NCI-H345 (cell line): ENCODE data around the gene TBC1D21.

Experiments used
- DNase-seq: peaks from one replicate; lab custom pipeline; 2025; lab: John Stamatoyannopoulos, UW

The TBC1D21 gene

DNA sequence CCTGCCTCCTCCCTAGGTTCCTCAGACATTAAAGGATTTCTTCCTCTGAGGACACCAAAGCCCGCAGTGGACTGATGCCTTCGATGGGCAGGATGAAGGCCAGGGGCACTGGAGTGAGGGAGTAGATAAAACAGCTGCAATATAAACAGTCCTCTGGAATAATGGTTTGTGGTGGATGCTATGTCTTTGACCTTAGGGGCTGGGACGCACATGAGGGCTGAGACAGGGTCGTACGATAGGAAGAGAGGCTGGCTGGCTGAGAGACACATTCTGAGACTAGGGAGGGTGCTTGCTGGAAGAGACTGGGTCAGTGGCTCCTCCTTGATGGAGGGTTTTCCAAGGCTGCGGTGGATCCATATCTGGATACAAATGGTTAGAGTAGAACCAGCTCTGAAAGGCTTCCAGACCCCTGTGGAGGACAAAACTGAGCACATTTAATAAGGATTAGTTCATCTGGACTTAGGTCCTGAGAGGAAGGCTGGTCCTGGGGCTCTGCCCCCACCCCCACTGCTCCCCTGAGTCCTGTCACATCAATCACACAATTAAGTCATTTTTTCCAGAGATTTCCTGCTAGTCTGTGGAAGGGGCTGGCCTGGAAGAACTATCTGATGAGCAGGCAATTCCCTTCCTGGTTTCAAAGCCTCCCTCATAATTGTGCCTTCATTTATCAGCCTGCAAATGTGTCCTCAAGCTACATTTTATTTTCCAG, 15.8 kb downstream of the TBC1D21 start:
- no peak for DNase-seq

DNA sequence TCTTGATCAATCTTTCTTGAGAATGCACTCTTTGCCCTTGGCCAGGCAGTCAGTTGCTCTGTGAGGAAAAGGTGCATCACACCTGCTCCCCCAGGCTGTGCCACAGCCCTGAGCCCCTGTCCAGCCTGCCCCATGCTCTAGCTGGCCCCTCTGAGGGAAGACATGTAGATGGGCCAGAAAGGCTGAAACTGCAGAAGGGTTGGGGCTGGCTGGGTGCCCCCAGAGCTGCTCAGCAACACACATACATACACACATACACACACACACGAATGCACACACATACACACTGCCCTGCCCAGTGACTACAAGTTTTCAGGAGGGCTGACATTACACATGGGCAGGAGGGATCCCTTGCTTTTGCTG, 16.4 kb downstream of the TBC1D21 start:
- no peak for DNase-seq

DNA sequence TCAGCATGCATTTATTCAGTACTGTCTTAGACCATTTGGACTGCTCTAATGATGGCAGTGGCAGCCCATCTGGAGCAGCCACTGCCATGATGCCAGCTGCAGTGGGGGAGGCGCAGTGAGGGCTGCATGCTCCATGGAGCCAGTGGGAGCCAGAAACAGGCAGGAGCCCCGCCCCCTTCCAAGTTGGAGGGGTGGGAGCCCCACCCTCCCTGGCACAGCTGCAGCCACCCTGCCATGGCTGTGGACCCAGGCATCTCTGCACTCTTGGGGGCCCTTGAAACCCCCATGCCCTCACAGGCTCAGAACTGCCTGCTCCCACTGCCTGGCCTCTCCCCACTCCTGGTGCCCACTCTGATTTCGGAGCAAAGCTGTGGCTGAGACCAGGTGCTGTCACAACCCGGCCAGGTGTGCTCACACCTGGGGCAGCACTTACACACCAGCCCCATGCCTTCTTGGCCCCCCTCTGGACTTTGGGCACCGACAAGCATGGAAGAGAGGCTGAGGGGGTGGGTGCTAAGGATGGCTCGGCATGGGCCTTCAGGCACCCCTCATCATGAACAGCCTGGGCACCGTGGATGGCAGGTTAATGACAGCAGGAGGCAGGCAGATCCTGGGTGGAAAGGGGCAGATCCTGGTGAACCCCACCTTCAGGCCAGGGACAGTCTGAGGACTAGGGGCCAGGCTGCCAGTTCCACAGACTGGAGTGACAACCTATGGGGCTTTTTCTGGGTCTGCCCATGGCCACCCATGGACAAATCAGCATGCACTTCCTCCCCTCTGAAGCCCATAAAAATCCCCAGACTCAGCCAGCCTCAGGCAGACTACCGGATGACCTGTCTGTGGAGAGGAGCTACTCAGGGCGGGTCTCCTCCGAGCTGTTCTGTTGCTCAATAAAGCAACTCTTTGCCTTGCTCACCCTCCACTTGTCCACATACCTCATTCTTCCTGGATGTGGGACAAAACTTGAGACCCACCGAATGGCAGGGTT, 18.3 kb downstream of the TBC1D21 start:
- DNase-seq: no peak

DNA sequence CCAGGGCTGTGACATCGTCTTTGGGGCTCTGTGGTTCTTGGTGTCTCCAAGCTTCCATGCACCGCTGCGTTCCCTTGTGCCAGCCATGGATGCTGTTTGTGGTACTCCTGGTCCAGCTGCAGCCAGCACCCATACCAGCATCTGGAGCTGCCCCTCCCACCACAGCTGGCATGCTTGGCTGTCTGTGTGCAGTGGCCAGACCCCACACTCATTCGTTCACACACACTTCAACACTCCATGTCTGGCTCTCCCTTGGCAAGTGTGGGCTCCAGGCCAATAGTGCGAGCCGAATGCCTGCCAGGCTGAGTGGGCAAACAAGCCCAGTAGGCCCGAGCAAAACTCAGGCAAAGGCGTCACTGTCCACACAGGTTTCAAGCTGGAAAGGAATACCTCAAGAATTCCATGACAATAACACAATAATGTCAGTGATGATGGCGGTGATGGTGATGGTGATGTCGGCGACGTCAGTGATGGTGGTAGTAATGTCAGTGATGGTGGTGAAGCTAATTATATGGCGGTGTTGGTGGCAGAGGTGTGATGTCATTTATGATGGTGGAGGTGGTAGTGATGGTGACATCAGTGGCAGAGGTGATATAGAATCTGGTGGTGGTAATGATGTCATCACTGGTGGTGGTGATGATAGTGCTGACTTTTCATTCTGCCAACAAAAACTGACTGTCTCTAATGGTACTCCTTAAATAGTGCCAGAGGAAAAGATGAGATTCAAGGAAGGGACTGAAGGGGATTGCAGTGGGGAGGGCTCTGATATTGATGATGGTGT, 19.3 kb downstream of the TBC1D21 start:
- DNase-seq: no peak

DNA sequence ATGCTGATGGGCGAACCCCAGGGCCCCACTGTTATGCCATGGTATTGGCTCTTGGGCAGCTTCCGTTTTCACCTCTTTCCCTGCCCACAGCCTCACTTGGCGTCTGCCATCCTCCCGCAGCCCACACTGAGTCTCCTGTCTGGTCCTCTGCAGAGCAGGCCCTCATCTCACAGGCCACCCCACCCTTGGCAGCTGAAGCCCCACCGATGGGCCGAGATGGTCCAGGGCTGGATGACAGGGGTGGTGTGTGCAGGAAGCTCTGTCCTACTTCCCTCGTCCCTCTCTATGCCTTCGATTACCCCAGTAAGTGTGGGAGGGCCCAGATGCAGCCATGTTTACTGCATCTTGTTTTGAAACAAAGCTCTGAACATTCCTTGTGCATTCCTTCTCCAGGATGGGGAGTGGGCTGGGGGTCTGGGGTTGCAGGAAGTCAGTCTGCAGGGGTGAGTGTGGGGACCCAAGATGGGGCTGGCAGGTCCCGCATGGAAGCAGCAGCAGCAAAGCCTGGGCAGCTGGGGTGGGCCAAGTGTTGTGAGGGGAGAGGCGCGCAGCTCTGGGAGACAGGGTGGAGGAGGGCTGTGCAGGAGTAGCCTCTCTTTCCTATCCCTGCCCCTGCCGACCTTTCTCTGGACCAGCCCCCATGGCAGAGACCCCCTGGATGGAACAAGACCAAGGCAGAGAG, 20.9 kb downstream of the TBC1D21 start:
- DNase-seq: no peak

DNA sequence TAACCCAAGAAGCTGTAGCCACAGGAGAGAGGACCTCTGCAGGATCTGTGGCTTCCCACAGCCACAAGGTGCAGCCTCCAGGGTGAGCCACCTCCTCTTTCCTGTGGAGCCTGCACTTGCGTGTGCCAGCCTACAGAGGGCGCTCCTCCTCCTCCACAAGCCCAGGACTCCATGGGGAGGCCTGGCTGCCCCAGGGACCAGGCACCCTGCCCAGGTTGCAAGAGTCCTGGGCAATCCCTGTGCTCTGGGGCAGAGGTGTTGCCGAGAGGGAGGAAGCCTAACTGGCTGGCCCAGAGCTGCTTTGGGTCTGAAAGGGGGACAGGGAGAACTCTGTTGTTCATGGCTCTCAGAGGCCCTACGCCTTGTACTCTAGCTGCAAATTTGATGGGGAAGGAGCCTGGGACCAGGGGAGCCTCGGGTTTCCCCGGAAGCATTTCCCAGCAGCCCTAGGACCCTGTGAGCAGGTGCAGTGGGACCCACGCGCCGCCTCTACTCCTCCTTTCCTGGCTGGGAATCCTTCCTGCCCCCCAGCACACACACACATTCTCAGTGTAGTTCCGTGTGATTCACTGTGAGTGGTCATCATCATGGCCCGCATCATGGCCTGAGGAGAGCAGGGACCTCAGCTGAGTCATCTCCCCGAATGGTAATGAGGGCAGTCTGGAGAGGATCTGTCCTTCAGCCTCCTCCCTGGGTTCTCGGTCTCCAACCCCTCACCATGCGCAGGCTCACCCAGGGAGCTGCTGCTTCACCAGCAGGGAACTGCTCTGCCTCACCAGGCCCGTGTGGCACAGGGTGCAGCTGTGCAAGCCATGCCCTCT, 24.3 kb downstream of the TBC1D21 start:
- no peak for DNase-seq

DNA sequence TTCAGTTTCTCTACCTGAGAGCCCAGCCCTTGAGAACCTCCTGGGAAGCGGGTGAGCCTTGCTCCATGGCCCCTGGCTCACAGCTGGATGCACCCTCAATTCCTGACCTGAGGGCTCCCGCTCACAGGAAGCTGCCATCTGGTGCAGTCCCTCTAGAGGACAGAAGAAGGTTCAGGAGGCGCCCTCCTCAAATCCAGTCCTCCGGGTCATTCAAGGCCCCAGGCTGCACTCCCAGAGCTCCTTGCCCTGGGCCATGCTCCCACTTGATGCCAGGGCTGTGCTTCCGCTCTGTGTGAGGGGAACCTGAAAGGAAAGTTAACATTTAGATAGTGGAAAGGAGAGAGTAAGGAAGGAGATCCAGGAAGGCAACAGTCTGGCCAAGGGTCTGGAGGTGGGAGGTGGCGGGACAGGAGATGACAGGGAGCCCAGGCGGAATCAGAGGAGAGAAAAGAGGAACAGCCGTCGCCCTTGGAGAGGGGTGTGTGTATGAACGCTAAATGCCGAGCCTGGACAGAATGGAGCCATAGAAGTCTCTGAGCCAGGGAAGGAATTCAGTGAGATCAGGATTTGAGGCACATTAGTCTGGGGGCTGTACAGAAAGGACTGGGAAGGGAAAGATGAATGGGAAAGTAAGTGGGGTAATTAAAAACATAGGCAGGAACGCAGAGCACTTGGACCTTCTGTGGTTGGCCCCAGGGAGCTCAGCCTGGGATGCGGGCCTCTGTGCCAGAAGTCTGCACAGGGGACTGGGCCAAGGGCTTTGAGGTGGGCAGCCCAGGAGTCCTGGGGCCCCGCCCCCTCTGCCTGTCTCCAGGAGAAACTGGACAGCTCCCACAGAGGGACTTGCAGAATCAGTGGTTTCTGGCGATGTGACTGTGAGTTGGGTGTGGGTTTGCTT, 26.1 kb downstream of the TBC1D21 start:
- DNase-seq: no peak

DNA sequence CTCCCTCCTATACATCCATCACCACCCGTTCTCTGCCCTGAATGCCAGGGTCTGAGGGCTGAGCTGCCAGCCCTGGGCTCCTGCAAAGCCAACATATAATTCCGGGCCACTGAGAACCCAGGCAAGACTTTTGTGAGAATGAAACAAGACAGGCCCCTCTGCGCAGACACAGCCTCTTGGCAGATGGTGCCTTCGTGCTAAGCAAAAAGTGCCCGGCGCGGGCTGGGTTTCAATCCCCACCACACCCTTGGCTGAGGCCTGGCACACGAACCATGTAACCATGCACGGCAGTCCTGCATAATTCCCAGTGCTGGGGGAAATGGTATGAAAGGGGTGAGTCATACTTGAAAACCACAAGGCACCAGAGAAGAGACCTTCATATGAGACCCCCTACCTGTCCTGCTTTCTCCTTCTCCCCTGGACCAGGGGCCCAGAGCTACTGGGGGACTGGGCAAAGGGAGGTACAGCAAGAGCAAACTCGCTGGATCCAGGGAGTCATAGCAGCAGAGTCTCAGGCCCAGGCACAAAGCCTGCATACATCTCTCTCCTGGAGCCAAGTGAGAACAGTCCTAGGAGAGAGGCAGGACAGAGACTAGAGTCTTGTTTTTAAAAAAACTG, 26.8 kb downstream of the TBC1D21 start:
- no peak for DNase-seq

DNA sequence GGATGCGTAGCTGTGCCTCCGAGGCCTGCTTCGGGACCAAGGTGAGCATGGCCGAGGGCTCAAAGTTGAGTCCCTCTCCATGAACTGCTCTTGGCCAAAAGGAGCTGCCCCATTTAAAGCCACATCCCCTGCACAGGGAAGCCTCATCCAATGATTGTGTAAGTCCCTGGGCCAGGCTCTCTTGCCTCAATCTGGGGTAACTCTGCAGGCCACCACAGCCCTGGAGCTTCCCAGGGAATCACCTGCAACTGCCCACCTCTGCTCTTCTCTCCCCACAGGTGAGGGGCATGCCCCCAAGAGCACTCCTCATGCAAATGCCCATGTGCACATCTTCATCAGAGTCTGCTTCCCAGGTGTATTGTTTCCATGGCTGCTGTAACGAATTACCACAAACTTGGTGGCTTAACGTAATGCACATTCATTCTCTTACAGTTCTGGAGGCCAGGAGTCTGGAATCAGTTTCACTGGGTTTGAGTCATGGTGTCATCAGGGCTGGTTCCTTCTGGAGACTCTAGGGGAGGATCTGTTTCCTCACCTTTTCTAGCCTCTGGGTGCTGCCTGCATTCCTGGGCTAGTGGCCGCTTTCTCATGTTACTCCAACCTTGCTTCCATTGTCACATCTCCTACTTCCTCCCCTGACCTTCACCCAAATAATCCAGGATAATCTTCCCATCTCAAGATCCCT, 27.9 kb downstream of the TBC1D21 start:
- DNase-seq: no peak

DNA sequence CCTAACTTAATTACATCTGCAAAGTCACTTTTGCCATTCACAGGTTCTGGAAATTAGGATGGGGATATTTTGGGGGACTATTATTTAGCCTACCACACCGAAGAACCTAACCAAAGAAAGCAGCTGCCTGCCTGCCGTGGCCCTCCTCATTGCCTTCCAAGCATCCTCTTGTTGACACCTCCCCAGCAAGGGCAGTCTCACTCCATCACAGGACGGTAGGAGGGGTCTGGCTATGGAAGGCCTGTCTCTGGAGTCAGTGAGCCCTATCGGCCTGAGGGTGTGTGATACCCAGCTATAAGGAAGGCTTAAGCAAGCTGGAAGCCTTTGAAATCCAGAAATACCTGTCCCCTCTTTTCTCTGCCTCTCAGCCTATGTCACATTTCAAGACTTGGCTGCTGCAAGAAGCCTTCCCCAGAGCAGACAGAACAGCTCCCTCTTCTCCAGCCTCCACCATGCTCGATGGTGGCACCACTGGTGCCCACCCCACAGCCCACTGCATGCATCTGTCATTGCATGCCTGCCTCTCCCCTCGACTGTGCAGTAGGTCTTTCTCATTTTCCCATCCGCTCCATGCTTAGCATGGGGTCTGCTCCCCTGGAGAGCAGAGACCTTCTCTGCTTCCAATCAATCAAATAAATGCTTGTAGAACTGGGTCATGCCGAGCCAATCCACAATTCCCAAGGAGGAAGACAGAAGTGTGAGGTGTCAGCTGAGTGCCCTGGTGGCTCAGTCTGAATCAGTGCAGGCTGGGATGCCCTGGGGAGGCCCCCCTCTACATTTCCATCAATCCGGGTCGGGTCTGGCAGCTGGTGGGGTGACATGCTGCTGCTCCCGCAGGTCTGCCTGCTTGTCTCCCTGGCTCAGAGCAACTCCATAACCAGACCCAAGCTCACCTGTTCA, 29.0 kb downstream of the TBC1D21 start:
- no peak for DNase-seq

DNA sequence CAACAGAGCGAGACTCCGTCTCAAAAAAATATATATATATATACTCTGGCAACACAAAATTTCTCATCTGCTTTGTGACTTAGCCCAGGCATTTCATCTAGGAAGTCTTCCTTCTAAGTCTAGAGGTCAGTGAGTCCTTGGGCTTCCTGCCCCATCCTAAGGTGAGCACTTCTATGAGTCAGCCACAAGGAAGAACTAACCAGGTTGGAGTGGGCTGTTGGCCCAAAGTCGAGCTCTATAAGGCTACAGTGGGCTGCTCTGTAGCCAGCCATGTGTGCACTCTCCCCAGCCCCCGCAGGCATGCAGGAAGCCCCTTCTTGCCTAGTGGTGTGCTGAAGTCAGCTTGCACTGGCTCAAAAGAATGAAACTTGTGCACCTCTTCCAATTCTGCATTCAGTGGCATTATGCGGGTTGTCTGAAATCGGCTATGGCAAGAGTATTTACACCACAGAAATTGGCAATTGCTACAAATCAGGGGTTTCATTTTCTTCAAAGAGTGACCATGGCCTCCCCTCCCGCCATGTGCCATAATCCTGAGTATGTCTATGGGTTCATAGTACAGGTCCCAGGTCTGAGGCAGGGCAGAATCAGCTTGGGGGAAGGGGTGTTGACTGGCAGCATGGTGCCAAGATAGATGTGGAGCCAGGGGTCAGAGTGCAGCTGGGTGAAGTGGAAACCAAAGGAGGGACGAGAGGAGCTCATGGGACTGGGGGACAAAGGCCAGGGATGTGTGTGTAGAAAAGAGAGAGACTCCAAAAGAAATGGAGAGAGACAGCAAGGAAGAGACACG, 30.9 kb downstream of the TBC1D21 start:
- DNase-seq: no peak

DNA sequence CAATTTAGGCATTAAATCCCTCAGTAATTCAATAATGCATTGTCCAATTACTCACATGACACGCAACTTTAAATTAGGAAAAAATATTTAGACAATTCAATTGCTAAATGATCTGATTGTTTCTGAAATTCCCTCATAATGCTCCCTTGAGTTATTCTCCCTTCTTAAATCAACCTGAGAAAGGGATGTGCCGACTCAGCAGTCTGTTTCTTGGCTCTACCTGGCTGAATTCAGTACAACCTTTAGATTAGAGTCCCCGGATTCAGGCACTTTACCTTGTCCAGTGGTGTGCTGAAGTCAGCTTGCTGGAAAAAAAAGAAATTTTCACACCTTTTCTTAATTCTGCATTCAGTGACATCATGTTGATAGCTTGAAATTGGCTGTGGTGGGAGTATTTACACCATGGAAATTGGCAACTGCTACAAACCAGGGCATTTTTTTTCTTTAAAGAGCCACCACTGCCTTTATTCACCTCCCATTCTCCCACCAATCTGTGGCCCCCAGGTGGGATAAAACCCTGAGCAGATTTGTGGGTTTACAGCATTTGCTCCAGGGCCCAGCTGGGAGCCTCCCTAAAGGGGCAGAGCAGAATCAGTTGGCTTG, 32.0 kb downstream of the TBC1D21 start:
- no peak for DNase-seq

DNA sequence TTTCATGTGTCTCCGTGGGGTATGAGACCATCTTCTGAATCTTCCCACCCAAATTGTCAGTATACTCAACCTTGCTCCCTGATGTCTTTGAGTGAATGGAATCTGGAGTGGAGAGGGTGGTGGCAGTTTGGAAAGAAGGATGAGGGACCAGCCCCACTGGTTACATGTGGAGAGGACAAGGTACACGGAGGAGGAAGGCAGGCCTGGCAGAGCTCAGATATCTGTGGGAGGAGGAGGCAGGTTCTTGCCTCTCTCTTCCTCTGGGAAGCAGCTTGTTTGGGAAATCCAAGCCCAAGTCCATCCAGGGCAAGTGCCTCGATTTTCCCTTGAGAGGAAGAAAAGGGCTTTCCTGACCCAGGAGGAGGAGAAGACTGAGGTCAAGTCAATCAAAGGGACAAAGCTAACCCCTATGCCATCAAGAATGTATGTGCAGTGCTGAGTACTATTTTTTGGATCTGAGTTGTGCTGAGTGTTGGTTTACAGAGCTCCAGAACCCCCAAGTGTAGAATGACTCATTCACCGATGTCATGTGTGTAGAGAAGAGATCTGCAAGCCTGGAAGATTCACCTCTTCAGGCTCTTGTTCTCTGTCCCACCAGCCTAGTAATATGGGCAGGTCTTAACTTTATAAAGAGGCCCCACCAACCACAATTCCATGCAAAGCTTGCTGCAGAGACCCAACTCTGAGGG, 33.1 kb downstream of the TBC1D21 start:
- no peak for DNase-seq

DNA sequence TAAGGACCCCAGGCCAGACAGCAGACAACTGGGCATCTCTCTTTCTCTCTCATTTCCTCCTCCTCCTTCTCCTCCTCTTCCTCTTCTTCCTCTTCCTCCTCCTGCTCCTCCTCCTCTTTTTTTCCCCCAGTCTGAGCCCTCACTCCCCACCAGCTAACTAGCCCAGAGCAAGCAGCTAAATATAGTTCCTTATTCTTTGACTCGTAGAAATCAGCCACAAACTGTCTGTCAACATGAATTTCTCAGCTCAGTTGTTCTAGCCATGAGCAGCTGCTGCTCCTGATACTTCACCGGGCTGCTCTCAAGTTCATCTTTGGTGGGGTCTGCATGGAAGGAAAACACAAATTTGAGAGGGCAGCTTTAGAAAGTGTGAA, 33.7 kb downstream of the TBC1D21 start:
- no peak for DNase-seq

DNA sequence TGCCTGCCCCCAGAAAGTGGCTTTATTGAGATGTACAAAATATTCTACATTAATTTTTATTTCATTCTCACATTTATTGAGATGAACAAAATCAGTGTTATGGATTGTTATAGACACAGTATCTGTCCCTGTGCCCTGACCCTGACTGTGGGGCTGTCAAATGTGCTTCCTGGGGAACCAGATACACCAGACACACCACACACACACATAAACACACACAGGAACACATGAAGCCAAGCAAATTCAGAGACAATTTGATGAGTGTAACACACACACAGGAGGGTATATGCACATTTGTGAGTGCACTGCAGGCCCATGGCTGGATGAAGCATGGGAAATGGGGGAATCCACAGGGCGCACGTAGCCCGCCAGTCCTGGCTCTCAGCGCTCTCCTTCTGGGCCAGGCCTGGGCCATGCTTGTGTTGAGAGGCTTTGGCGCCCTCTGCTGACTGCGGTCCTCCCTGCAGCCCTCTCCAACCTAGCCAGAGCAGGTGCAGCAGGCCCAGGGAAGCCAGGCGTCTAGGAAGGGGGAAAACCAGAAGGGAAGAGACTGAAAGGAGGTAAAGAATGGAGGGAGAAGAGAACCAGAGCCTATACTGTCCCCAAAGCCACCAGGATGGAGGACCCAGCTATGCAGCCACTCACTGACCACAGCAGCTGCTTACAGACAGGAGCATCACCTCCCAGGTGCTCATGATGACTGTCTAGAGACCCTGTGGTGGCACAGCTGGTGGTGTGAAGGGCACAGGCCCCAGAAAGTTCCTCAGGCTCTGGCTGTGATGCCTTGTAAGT, 34.9 kb downstream of the TBC1D21 start:
- peak; percentile 67 for DNase-seq

DNA sequence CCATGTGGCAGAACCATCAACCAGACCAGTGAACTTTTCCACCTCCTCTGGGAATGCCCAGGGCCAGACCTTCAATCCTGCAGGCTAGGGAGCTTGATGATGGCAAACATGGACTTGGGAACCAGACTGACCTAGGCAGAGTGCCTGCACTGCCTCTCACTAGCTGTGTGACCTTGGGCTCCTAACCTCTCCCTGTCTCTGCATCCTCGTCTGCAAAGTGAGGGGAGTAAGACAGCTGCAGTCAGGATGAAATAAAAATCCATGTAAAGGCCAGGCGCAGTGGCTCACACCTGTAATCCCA, 35.4 kb downstream of the TBC1D21 start:
- no peak for DNase-seq
